ENCODE results near the gene PTPN1.
A peak's percentile ranks its signal among the peaks of the same experiment; 100 is the strongest.

Gene PTPN1

GRCh38 chr20:50592282-50593004 lies 82.3 kb downstream of the PTPN1 start:
- H3K4me3 ChIP-seq (replicated peaks; ENCODE audit: low read depth, low read length) = no peak overlapping the region
- no peak for DNase-seq (ENCODE audit: low read depth)
- TF ChIP-seq CTCF (IDR thresholded peaks at IDR 0.05; ENCODE audit: low read length, missing control alignments) = no peak

- no peak for DNase-seq (ENCODE audit: low read depth)
- no peak overlapping the region for H3K4me3 ChIP-seq (replicated peaks; ENCODE audit: low read depth, low read length)
- TF ChIP-seq CTCF (IDR thresholded peaks at IDR 0.05; ENCODE audit: low read length, missing control alignments) = no peak
Observed at GRCh38 chr20:50593005-50593335, 82.8 kb downstream of the PTPN1 start.

DNA sequence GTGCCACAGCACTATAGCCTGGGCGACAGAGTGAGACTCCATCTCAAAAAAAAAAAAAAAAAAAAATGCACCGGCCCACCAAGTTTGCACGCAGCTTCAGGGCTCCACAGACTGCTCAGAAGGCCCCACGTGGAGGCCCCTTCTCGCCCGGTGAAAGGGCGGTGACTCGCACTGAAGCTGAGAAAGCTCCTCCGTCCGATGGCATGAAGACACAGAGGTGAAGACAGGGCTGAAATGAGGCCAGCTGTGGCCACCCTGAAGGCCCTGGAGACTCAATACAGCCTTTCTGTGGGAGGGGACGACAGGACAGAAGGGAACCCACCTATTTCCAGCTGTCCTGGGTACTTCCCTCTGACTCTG lies 84.0 kb downstream of the PTPN1 start:
- no peak for DNase-seq (ENCODE audit: low read depth)
- H3K4me3 ChIP-seq (replicated peaks; ENCODE audit: low read depth, low read length) = no peak overlapping the region
- no peak for TF ChIP-seq CTCF (IDR thresholded peaks at IDR 0.05; ENCODE audit: low read length, missing control alignments)

DNA sequence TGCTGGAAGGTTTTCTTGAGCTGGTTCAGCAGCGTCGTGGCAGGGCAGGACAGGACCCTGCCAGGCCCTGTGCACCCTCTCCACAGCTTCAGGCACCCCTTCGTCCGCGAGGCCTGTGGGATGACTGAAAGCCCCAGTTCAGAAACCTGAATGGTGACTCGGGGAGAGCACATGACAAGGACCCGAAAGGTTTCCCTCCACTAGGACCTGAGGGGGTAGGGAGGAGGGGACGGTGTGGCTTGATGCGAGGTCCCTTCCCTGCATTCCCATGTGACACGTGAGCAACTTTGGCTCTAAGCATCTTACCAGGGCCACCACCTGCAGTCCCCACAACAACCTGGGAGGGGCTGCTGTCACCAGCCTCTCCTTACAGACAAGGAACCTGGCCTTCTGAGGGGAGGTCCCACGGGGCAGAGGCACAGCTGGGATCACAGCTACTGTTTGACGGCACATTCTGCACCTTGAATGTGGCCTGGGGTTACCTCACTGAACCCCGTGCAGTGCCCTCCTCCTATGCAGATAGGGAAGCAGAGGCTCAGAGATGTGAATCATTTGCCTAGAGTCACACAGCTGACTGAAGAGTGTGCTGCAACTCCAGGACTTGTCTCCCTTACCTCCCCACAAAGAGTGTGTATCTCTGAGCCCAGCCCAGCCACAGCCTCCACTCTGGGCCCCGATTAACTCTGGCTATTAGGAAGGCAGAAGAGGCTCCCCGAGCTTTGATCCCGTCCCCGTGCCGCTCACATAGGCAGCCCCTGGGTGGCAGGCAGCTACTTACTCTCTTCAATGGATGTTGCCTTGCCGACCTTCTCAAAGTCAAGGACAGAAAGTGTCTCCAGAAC lies 84.6 kb downstream of the PTPN1 start:
- no peak for DNase-seq (ENCODE audit: low read depth)
- no peak for TF ChIP-seq CTCF (IDR thresholded peaks at IDR 0.05; ENCODE audit: low read length, missing control alignments)
- H3K4me3 ChIP-seq (replicated peaks; ENCODE audit: low read depth, low read length) = no peak overlapping the region

GRCh38 chr20:50595433-50595895 lies 85.3 kb downstream of the PTPN1 start:
- H3K4me3 ChIP-seq (replicated peaks; ENCODE audit: low read depth, low read length) = no peak overlapping the region
- no peak for DNase-seq (ENCODE audit: low read depth)
- no peak for TF ChIP-seq CTCF (IDR thresholded peaks at IDR 0.05; ENCODE audit: low read length, missing control alignments)

DNA sequence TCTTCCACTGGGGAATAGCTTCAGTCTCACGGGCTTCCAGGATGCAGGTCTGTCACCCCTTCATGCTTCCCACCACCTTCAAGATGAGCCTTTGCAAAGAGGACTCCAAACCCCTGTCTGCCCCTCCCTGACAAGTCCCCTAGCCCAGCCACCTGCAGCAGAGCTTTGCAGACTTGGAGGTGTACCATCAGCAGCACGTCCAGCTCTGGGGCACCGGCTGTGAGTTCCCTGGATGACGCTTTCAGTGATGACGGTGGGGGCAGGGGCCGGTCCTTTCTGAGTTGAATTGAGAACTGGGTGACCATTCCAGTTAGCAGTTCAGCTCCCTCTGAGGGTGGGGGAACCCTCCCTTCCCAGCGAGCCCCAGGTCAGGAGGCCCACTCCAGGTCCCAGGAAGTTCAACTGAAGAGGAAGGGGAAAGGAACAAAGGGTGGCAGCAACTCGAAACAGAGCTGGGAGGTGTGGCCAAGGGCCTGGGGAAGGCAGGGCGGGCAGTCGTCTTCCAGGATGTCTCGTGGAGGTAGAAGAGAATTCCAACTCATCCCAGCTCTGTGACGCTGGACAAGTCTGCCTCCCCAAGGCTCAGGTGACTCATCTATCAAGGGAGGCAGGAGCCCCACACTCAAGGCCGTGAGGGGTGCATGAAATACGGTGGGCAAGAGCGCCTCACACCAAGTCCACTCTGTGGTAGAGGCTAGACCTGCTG lies 86.0 kb downstream of the PTPN1 start:
- no peak overlapping the region for H3K4me3 ChIP-seq (replicated peaks; ENCODE audit: low read depth, low read length)
- peak; percentile 22 for DNase-seq (ENCODE audit: low read depth)
- no peak for TF ChIP-seq CTCF (IDR thresholded peaks at IDR 0.05; ENCODE audit: low read length, missing control alignments)

All from fibroblast of pulmonary artery (primary cell).